RKO (cell line): ENCODE data around the gene TMEM179.
"Not testable (repeated sequence)": the region's sequence is repeated elsewhere in the genome, so short reads cannot be mapped to it uniquely, and the experiment has no call there.

Source experiments
- DNase-seq: peaks from one replicate; pipeline ENCODE4 v3.0.0-alpha.2; 2016; ENCODE audit warnings: low spot score

TMEM179 gene

DNA sequence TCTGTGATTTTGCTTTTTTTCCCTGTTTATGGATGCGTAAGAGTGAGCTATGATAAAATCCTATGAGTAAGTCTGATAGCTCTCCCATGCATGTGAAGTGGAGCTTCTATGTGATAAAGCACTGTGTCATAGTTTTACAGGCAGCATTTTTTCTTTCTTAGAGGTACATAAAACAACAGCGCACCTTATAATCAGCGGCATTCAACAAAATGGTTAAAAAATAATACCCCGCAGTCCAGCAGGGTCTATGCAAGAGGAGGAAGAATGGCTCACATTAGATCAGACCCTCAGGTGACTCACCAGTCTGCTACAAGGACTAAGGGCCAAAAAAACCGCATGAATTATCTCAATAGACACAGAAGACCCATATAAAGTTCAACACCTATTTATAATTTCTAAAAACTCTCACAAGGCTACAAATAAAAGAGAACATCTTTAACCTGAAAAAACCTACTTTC is 33.0 kb upstream of the TMEM179 start:
- DNase-seq, result peak; percentile 67

GRCh38 chr14:104636846-104637545 is 32.4 kb upstream of the TMEM179 start:
- DNase-seq, result not testable (repeated sequence)

- DNase-seq, result no peak
These were observed 31.6 kb upstream of the TMEM179 start for GRCh38 chr14:104636131-104636530.

DNA sequence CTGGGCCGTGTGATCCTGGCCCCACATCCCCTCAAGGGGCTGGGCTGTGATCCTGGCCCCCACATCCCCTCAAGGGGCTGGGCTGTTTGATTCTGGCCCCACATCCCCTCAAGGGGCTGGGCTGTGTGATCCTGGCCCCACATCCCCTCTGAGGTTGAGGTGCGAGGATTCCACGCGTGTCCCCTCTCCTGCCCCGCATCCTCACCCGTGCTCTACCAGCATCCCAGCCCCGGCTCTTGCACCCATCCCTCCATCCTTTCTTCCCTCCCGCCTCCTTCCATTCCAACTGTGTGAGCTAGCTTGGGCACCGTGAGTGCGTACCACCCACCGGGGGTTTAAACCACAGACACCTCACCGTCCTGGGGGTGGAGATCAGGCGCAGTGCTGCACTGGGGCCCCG is 31.1 kb upstream of the TMEM179 start:
- no peak for DNase-seq

GRCh38 chr14:104634886-104635570 is 30.5 kb upstream of the TMEM179 start:
- DNase-seq, result no peak

DNA sequence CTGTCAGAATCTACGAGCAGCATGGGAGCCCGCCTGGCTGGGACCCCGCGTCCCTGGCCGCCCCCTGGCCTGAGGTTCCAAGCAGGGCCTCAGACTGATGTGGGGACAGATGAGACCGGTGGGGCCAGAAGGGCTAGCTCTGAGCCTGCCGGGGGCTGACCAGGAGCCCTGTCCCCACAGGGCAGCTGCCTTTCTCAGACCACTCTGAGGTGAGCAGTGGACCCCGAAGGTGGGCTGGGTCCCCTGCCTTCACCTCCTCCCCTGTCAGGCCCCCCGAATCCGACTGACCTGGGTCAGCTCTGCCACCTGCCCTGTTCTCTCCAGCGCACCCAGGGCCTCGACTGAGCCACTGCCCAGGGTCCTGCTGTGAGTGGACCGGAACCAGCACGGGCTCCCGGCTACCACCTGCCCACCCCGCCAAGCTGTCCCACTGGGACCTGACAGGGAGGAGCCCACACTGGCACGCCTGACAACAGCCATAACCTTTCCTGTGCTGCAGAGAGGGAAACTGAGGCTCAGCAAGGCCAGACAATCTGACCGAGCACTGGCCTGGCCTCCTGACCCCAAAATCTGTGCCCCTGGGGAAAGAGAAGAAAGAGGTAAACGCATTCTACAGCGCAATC is 29.7 kb upstream of the TMEM179 start:
- DNase-seq, result no peak

- DNase-seq, result no peak
These were observed 28.9 kb upstream of the TMEM179 start for GRCh38 chr14:104633276-104634137.

DNA sequence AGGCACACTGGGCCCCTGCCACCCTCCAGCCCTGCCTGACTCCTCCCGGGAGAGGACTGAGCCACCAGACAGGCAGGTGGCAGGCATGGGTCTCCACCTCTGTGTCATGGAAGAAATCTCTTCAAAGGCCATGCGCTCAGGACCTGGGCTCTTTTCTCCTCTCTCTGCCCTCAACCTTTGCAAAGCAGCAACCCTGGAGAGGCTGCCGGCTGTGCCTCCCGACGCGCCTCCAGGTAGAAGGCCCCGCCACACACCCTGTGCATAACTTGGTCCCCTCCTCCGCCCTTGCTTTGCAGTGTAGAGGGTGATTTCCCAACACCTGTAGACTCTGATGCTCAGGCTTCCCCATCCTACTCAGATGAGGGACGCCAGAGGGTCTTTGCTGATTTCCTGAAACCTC is 28.2 kb upstream of the TMEM179 start:
- DNase-seq, result no peak

DNA sequence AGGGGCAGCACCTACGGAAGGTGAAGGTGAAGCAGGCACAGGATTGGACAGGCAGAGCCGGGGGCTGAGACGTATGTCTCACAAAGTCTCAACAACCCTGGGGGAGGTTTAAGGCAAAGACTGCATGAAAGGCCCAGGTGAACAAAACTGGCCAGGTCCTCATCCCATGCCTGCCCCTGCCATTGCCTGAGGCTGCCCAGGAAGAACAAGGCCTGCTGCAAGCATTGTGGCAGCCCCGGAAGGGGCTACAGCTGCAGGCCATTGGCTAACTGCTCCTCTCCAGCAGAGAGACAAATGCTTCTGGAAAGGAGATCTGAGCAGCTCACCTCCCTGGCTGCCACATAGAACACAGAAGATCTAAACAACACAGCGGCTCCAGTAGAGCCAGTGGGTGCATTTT is 20.4 kb upstream of the TMEM179 start:
- no peak for DNase-seq

GRCh38 chr14:104614126-104614812 is 9.7 kb upstream of the TMEM179 start:
- DNase-seq, result no peak

DNA sequence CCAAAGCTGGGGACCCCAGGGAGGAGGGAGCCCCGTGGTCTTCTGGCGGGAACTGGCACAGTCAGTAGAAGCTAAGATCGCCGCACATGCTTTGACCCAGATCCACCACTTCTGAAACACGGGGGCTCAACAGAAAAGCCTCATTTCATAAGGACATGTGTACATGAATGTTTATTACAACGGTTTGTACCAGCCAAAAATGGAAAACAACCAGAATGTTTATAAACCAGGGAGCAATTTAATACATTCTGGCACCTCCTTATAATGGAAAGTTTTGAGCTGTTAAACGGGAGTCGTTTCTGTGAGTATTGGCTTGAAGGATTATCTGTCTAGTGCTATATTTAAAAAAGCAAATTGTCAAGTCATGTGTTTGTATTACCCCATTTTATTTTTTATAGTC is 7.3 kb upstream of the TMEM179 start:
- no peak for DNase-seq

GRCh38 chr14:104610749-104611310 is 6.3 kb upstream of the TMEM179 start:
- no peak for DNase-seq

GRCh38 chr14:104609666-104610065 is 5.1 kb upstream of the TMEM179 start:
- DNase-seq, result no peak

DNA sequence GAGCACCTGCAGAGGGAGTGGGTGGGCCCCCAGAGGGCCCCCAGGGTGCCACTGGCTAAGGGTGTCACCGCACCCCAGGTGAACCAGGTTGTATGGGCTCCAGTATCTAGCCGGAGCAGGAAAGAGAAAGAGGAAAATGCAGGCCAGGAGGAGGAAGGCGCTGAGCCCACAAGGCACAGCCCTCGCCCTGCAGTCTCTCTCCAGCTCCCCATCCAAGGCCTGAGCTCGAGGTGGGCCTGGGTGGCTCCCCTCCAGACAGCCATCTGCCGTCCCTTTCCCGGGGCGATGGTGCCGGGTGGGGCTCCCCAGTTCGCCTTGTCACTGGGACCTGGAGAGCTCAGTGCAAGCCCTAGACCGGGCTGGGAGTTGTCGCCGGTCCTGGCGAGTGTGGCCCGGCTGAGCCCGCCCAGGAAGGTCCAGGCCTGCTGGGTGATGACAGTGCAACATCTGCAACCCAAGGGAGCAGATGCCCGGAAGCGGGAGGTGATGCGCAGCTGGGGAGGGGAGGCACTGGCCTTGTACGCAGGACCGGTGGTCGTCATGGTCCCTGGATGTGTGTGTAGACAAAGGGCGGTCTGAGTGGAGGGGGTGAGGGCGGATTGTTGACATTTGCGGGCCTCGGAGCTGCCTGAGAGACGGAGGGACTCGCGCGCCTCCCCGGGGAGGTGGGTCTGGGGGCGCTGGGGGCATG is 716 bp downstream of the TMEM179 start:
- no peak for DNase-seq

- DNase-seq, result no peak
These were observed 1.6 kb downstream of the TMEM179 start for GRCh38 chr14:104602933-104603325.

GRCh38 chr14:104602315-104602932 is 2.1 kb downstream of the TMEM179 start:
- DNase-seq, result no peak

DNA sequence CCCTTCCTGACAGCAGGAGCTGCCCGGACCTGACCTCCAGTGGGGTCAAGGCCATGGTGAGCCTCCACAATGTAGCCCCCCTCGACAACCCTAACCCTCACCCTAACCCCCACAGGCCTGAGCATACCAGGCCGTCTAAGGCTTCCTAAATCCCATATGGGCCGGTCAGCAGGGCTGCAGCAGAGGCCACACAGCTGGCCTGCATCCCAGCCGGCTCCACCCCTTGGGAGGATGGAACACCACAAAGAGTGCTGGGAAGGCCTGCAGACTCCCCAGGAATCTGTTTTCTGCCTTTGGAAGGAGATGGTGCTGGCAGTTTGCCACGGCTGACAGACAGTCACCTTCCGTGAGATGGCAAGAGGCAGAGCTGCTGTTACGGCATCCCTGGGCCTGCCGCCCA is 2.8 kb downstream of the TMEM179 start:
- DNase-seq, result no peak

DNA sequence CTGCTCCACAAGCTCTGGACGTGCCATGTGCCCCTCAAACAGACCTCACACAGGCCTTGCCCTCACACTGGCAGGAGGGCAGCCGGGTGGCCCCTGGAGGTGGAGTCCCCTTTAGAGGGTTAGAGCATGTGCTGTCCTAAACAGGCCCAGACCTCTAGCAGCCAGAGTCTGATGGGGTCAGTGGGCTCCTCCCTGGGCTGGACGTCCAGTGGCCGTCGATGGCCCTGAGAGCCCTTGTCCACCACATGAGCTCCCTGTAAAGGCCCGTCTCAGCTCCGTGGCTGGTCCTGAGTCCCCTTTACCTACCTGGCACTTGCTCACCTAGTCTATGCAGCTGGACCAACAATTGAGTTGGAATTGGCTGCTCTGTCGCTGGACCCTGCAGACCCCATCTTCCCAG is 3.8 kb downstream of the TMEM179 start:
- no peak for DNase-seq

- no peak for DNase-seq
These were observed 4.4 kb downstream of the TMEM179 start for GRCh38 chr14:104600141-104600643.

DNA sequence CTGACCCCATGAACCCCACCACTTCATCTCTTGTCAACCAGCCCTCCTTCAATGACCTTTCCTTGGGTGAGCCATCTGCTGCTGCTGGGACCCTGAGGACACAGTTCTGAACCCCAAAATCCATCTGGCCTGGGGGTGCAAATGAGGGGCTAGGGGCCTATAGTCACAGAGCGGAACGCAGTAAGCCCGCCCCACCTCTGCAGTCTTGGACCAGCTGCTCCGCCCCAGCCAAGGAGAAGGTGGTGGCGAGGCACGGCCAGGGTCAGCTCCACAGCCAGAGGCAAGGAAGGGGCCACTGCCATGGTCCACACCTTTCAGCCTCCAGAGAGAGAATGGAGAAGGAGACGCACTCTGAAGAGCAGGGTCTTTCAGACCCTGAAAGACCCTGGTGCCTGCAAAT is 5.1 kb downstream of the TMEM179 start:
- no peak for DNase-seq
